ENCODE results near the gene GOLGA7B. TPM values are rescaled to one million over a fixed set of nuclear protein-coding genes. Genes with fewer than 3 reads are reported as not detected.

Gene GOLGA7B
- total and polyA plus RNA-seq, 2 donors: 0.11 to 0.56 TPM

- Histone ChIP-seq H3K4me3 (ENCODE audit: low read depth, low read length) (no peak overlapping the region), H3K27ac (ENCODE audit: low read depth) (no peak overlapping the region), H3K36me3 (ENCODE audit: insufficient read depth) (no peaks in the 10 kb centered on the region), H3K4me1 (ENCODE audit: insufficient read depth) (no peaks in the 10 kb centered on the region)
- WGBS: 20% methylated on average over 4 of the region's 4 CpGs
- no peak for DNase-seq (ENCODE audit: extremely low spot score)
Measured at GRCh38 chr10:97898429-97898828, 48.8 kb downstream of the GOLGA7B start.

GRCh38 chr10:97901381-97901780 lies 51.7 kb downstream of the GOLGA7B start:
- Histone ChIP-seq H3K27ac (ENCODE audit: low read depth) (no peak overlapping the region), H3K4me3 (ENCODE audit: low read depth, low read length) (no peak overlapping the region), H3K4me1 (ENCODE audit: insufficient read depth) (no peaks in the 10 kb centered on the region), H3K36me3 (ENCODE audit: insufficient read depth) (no peaks in the 10 kb centered on the region)
- no peak for DNase-seq (ENCODE audit: extremely low spot score)
- 86% methylated on average over 12 of the region's 12 CpGs for WGBS

- H3K27ac ChIP-seq (ENCODE audit: low read depth): no peak overlapping the region
- 61% methylated on average over 9 of the region's 9 CpGs for WGBS
- DNase-seq (ENCODE audit: extremely low spot score): no peak
- no peak overlapping the region for H3K4me3 ChIP-seq (ENCODE audit: low read depth, low read length)
- no peaks in the 10 kb centered on the region for H3K4me1 ChIP-seq (ENCODE audit: insufficient read depth)
- no peaks in the 10 kb centered on the region for H3K36me3 ChIP-seq (ENCODE audit: insufficient read depth)
Measured at GRCh38 chr10:97903128-97904017, 53.7 kb downstream of the GOLGA7B start.

GRCh38 chr10:97904018-97904381 lies 54.4 kb downstream of the GOLGA7B start:
- 53% methylated on average over 5 of the region's 5 CpGs for WGBS
- DNase-seq (ENCODE audit: extremely low spot score): no peak
- no peaks in the 10 kb centered on the region for H3K4me1 ChIP-seq (ENCODE audit: insufficient read depth)
- H3K36me3 ChIP-seq (ENCODE audit: insufficient read depth): no peaks in the 10 kb centered on the region
- no peak overlapping the region for H3K4me3 ChIP-seq (ENCODE audit: low read depth, low read length)
- no peak overlapping the region for H3K27ac ChIP-seq (ENCODE audit: low read depth)

GRCh38 chr10:97904576-97904975 lies 54.9 kb downstream of the GOLGA7B start:
- Histone ChIP-seq H3K4me3 (ENCODE audit: low read depth, low read length) (no peak overlapping the region), H3K27ac (ENCODE audit: low read depth) (no peak overlapping the region), H3K4me1 (ENCODE audit: insufficient read depth) (no peaks in the 10 kb centered on the region), H3K36me3 (ENCODE audit: insufficient read depth) (no peaks in the 10 kb centered on the region)
- 85% methylated on average over 11 of the region's 11 CpGs for WGBS
- DNase-seq (ENCODE audit: extremely low spot score): no peak

- H3K4me1 ChIP-seq (ENCODE audit: insufficient read depth): no peaks in the 10 kb centered on the region
- no peak for DNase-seq (ENCODE audit: extremely low spot score)
- no peak overlapping the region for H3K4me3 ChIP-seq (ENCODE audit: low read depth, low read length)
- no peaks in the 10 kb centered on the region for H3K36me3 ChIP-seq (ENCODE audit: insufficient read depth)
- H3K27ac ChIP-seq (ENCODE audit: low read depth): no peak overlapping the region
- 85% methylated on average over 8 of the region's 8 CpGs for WGBS
Measured at GRCh38 chr10:97905276-97905675, 55.6 kb downstream of the GOLGA7B start.

GRCh38 chr10:97907211-97907610 lies 57.6 kb downstream of the GOLGA7B start:
- Histone ChIP-seq H3K4me3 (ENCODE audit: low read depth, low read length) (no peak overlapping the region), H3K36me3 (ENCODE audit: insufficient read depth) (no peaks in the 10 kb centered on the region), H3K4me1 (ENCODE audit: insufficient read depth) (no peaks in the 10 kb centered on the region), H3K27ac (ENCODE audit: low read depth) (no peak overlapping the region)
- DNase-seq (ENCODE audit: extremely low spot score): no peak
- 83% methylated on average over 6 of the region's 6 CpGs for WGBS

- Histone ChIP-seq H3K36me3 (ENCODE audit: insufficient read depth) (no peaks in the 10 kb centered on the region), H3K27ac (ENCODE audit: low read depth) (no peak overlapping the region), H3K4me1 (ENCODE audit: insufficient read depth) (no peaks in the 10 kb centered on the region), H3K4me3 (ENCODE audit: low read depth, low read length) (no peak overlapping the region)
- 84% methylated on average over 12 of the region's 12 CpGs for WGBS
- no peak for DNase-seq (ENCODE audit: extremely low spot score)
Measured at GRCh38 chr10:97907830-97908229, 58.2 kb downstream of the GOLGA7B start.

- 69% methylated on average over 4 of the region's 4 CpGs for WGBS
- H3K4me1 ChIP-seq (ENCODE audit: insufficient read depth): no peaks in the 10 kb centered on the region
- H3K27ac ChIP-seq (ENCODE audit: low read depth): no peak overlapping the region
- no peak overlapping the region for H3K4me3 ChIP-seq (ENCODE audit: low read depth, low read length)
- no peaks in the 10 kb centered on the region for H3K36me3 ChIP-seq (ENCODE audit: insufficient read depth)
- no peak for DNase-seq (ENCODE audit: extremely low spot score)
Measured at GRCh38 chr10:97910661-97911060, 61.0 kb downstream of the GOLGA7B start.

- H3K27ac ChIP-seq (ENCODE audit: low read depth): no peak overlapping the region
- WGBS: 57% methylated on average over 5 of the region's 5 CpGs
- no peak overlapping the region for H3K4me3 ChIP-seq (ENCODE audit: low read depth, low read length)
- no peaks in the 10 kb centered on the region for H3K4me1 ChIP-seq (ENCODE audit: insufficient read depth)
- no peak for DNase-seq (ENCODE audit: extremely low spot score)
- H3K36me3 ChIP-seq (ENCODE audit: insufficient read depth): no peaks in the 10 kb centered on the region
Measured at GRCh38 chr10:97911217-97911616, 61.6 kb downstream of the GOLGA7B start.

- Histone ChIP-seq H3K4me3 (ENCODE audit: low read depth, low read length) (no peak overlapping the region), H3K36me3 (ENCODE audit: insufficient read depth) (no peaks in the 10 kb centered on the region), H3K27ac (ENCODE audit: low read depth) (no peak overlapping the region), H3K4me1 (ENCODE audit: insufficient read depth) (no peaks in the 10 kb centered on the region)
- whole genome bisulfite sequencing: 74% methylated on average over 2 of the region's 2 CpGs
- no peak for DNase-seq (ENCODE audit: extremely low spot score)
Measured at GRCh38 chr10:97913193-97913592, 63.5 kb downstream of the GOLGA7B start.

GRCh38 chr10:97913614-97914013 lies 64.0 kb downstream of the GOLGA7B start:
- Histone ChIP-seq H3K4me3 (ENCODE audit: low read depth, low read length) (no peak overlapping the region), H3K4me1 (ENCODE audit: insufficient read depth) (no peaks in the 10 kb centered on the region), H3K27ac (ENCODE audit: low read depth) (no peak overlapping the region), H3K36me3 (ENCODE audit: insufficient read depth) (no peaks in the 10 kb centered on the region)
- 74% methylated on average over 6 of the region's 6 CpGs for WGBS
- no peak for DNase-seq (ENCODE audit: extremely low spot score)

- 54% methylated on average over 10 of the region's 10 CpGs for WGBS
- H3K4me1 ChIP-seq (ENCODE audit: insufficient read depth): no peaks in the 10 kb centered on the region
- H3K4me3 ChIP-seq (ENCODE audit: low read depth, low read length): no peak overlapping the region
- no peaks in the 10 kb centered on the region for H3K36me3 ChIP-seq (ENCODE audit: insufficient read depth)
- no peak for DNase-seq (ENCODE audit: extremely low spot score)
- no peak overlapping the region for H3K27ac ChIP-seq (ENCODE audit: low read depth)
Measured at GRCh38 chr10:97914171-97914836, 64.7 kb downstream of the GOLGA7B start.

GRCh38 chr10:97914837-97915211 lies 65.2 kb downstream of the GOLGA7B start:
- Histone ChIP-seq H3K4me3 (ENCODE audit: low read depth, low read length) (no peak overlapping the region), H3K27ac (ENCODE audit: low read depth) (no peak overlapping the region), H3K4me1 (ENCODE audit: insufficient read depth) (no peaks in the 10 kb centered on the region), H3K36me3 (ENCODE audit: insufficient read depth) (no peaks in the 10 kb centered on the region)
- WGBS: 11% methylated on average over 11 of the region's 11 CpGs
- DNase-seq (ENCODE audit: extremely low spot score): peak; percentile 13
